ENCODE data around the gene TNS4.

GRCh38 chr17:40542558-40543411 lies 41.4 kb upstream of the TNS4 start:
- no peak for TF ChIP-seq EZH2 (IDR thresholded peaks at IDR 0.05; ENCODE audit: insufficient read depth, poor library complexity, severe bottlenecking)
- TF ChIP-seq EZH2phosphoT487 (IDR thresholded peaks at IDR 0.05; ENCODE audit: insufficient read depth, low read depth): no peak

Data from GM23248 (cell line).